ENCODE measurements around the gene KIF26B.
"Not testable (repeated sequence)": the region's sequence is repeated elsewhere in the genome, so short reads cannot be mapped to it uniquely, and the experiment has no call there.

The KIF26B gene

DNA sequence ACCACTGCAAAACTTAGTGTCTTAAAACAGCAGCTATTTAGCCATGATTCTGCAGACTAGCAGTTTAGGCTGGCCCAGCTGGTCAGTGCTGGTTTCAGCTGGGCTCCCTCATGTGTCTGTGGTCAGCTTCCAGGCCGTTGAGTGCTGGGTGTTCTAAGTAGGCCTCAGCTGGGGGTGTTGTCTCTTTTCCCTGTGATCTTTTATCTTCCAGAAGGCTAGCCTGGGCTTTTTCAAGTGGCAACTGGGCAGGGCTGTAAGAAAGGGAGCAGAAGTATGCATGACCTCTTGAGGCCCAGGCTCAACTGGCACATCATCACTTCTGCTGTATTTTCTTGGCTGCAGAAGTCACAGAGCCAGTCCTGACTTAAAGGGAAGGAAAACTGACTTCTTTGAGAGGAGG, 136.1 kb downstream of the KIF26B start:
- DNase-seq = no peak

- no peak for DNase-seq
Measured at GRCh38 chr1:245291351-245291750, 136.6 kb downstream of the KIF26B start.

GRCh38 chr1:245292141-245292540, 137.4 kb downstream of the KIF26B start:
- DNase-seq = no peak

- no peak for DNase-seq
Measured at GRCh38 chr1:245292553-245292952, 137.8 kb downstream of the KIF26B start.

DNA sequence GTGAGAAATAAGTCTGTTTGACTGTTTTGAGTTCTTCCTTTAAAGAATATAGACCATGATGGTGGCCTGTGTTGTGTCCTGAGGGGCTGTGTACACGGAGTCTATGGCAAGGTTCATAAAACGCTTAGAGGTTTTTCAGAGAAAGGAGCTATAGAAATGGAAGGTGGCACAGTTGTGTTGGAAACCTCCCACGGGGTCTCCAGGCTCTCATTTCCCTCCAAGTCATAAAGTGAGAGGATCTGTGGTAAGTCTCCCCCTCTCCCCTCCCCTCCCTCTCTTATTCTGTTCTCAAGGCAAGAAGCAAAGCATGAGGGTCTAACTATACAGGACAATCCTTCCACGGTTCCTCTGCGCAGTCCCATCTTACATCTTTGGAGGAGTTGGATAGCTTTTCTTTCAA, 139.2 kb downstream of the KIF26B start:
- no peak for DNase-seq

GRCh38 chr1:245298781-245299180, 144.0 kb downstream of the KIF26B start:
- DNase-seq = no peak

DNA sequence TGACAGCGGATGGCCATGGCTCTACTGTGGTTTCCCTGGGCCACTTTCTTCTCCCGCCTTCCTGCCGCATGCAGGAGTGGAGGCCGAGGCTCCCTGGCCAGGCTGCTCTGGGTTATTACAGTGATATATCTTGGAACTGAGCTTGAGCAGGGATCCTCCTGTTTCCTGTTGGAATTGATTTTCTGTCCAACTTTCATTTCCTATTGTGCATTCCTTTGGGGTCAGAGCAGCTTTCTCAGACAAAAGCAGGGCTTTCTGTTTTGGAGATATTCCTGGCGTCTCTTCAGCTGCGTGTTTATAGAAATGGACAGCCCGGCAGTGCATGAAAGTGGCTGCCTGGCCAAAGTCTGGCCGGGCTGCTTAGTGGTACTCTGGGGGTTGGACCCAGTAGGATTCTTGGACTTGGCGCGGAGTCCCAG, 146.4 kb downstream of the KIF26B start:
- DNase-seq = no peak

GRCh38 chr1:245301921-245302320, 147.1 kb downstream of the KIF26B start:
- DNase-seq = no peak

- DNase-seq = no peak
Measured at GRCh38 chr1:245304698-245305097, 149.9 kb downstream of the KIF26B start.

- DNase-seq = no peak
Measured at GRCh38 chr1:245306020-245306419, 151.2 kb downstream of the KIF26B start.

DNA sequence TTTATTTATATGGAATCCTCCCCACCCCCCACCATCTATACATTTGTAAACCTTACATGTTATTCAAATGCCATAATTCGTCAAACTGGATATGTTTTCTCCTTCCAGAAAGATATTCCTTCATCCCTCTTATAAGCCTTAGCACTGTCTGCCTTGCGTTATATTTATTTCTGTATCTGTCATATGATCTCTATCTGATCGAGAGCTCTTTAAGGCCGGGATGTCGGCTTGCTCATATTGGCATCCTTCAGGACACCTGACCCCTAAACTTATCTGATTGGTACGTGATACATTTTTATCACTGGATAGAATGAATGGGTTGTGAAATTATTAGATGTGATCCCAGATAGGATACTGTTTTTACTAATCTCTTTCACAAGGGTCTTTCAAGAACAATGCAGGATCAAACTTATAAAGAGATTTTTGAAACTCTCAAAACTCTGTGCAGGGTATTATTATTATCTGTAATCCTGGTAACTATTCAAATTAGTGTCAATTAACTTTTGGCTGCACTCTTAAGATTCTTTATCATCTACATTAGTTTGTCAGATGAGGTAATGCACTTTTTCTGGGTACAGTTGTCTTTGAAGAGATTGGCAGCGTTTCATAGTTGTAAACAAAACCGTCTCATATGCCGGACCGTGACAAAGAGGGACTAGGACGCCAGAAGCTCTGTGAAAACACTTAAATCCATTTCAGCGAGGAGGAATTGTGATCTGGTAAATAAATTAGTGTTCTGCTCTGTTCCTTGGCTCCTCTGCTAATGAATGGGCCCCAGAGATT, 152.0 kb downstream of the KIF26B start:
- no peak for DNase-seq

DNA sequence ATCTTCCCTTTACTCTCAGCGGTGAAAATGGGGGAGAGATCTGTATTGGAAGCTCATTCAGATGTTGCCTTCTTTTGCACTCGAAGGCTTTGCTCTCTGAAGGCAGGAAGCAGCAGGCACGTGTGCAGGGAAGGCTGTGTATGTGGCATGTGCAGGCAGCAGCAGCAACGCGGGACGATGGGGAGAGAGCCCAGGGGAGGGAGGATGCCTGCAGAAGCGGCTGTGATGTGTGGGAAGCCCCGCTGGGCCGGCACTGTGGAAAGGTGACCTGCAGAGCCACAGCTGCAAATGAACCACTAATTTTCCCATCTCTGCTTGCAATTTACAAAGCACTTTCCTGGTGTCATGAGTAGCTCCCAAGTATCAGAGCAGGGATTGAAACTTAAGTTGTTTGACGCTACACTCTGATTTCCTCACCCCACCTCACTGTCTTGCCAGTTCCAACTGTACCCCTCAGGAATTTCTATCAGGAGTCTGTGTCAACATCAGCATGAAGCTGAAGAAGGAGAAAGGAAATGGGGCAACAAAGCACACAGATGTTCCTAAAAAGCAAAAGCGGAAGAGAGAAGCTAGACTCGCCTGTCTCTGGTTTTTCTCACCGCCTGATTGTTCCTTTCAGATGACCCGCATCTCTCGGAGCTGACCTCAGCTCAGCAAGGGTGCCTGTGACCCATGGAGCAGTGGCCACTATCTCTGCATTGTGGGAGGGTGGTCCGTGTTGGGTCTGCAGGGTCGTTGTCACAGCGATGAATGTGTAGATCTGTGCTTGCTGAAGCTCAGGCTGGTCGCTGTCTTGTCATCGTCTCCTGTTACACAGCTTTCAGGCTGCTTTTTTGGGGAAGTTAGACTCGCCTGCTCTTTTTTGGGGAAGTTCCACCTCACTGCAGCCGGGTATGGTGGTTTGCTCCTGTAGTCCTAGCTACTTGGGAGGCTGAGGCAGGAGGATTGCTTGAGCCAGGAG, 156.1 kb downstream of the KIF26B start:
- DNase-seq = peak in 1 of 5 experiments; percentile 13

DNA sequence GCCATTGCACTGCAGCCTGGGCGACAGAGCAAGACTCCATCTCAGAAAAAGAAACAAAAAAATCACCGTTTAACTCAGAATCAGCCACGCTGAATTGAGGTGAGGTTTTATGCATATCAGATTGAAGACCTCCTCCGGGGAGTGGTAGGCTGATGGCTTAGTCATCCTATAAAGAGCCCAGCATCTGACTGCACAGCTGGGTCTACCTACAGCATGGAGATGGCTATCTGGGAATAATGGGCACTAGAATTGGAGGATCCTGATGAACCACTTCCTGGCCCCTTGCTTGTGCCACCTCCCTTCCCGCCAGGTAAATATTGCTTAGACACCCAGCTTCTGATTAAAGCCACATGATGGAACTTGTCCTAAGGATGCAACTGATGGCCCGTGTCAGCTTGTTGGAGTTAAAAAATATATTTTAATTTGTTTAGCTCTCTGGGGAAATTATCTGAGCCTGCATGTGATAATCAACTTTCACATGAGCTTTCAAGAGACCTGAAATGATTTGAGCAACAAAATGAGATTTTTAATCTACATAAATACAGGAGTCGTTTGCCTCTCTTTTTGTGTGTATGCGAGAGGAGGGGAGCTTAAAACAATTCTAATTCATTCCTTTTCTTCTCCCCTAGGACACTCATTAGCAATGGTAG, 157.2 kb downstream of the KIF26B start:
- no peak for DNase-seq

DNA sequence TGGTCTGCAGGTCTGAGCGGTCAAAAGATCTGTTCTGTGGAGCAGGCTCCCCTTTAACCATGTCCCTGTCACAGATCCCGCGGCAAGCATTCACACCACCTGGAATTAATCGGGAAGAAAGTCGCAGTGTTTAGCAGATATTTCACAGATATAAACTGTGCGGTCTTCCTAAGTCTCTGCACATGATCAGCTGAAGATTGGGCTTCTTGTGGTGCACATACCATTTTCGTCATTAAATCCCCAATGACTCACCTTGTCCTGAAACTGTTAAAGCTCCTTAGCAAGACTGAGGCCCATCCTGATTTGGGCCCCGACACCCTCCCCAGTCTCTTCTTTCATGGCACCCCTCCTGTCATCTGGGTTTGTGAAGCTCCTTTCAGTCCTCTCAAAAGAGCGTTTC, 158.8 kb downstream of the KIF26B start:
- DNase-seq = no peak

DNA sequence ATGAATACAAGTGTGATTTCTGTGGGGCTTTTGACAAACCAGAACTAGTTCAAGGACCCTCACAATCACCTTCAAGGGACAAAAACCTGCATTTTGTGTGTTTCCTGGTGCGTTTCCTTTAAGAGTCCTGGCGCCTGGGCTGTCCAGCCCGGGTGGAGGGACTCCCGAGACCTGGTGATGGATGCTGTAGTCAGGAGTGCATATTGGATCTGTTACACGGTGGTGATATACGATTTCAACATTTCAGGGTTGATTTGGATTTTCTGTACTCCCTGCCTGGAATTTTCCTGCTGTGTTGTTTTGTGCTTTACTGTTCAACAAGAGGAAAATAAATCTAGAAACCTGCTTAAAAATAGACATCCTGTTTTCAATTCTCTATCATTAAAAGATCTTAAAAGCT, 162.0 kb downstream of the KIF26B start:
- DNase-seq = no peak

GRCh38 chr1:245317217-245317616, 162.4 kb downstream of the KIF26B start:
- no peak for DNase-seq

DNA sequence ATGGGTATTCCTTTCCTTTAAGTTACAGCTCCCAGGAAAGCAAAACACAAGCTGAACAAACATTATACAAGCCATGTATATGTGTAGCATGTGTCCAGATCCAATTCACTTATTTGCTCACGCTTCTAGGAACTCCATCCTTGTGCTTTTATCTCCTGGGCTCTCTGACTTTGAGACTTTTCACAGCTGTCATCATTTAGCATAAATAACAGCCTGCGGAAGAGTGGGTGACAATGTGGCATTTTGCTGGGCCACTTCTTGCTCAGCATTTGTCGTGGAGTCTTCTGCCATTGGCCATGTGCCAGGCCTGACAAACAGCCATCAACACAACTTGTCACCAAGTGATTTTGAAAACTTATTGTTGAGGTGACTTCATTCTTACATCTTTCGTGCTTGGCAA, 164.3 kb downstream of the KIF26B start:
- DNase-seq = no peak

DNA sequence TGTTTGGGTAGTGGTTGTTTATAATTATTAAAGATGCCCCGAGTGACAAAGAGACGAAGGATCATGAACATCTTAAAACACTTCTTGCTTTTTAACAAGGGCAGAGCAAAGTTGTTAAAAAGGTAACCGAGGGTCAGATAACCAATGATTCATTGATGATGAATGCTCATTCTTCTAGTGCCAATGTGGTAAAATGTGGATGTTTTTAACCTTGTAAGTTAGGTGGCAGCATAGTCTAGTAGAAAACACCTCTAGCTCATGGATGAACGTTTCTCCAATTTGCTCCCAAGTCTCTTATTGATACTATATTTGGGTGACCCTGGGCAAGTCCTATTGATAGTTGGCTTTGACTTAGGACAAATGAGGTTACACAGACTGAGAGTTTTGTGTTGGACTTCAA, 167.9 kb downstream of the KIF26B start:
- DNase-seq = no peak

DNA sequence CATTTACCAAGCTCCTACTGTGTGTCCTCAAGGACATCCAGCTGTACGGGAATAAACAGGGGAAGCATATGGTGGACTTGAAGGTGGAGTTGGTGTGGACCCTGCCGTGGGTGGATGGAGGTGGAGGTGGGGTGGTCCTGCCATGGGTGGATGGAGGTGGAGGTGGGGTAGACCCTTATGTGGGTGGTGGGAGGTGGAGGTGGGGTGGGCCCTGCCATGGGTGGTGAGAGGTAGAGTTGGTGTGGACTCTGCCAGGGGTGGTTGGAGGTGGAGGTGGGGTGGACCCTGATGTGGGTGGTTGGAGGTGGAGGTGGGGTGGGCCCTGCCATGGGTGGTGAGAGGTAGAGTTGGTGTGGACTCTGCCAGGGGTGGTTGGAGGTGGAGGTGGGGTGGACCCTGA, 169.0 kb downstream of the KIF26B start:
- DNase-seq = not testable (repeated sequence)

GRCh38 chr1:245325922-245326795, 171.4 kb downstream of the KIF26B start:
- no peak for DNase-seq

DNA sequence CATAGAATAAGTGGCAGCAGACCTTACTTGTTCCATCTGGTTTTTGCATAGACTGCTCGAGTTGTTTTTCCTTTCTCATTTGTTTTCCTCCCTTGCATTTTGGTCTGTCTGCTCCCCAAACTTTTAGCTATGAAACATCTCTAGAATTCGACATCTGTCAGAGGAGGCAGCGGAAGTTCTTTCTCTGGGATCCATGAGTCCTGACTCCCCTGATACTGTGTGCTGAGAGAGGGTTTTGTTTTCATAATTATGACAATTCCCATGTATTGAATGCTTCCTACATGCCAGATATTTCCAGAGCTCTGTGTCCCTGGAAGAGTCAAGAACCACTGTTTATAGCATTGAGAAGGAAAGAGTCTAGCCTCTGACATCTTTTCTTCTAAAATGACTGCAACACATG, 172.6 kb downstream of the KIF26B start:
- no peak for DNase-seq

DNA sequence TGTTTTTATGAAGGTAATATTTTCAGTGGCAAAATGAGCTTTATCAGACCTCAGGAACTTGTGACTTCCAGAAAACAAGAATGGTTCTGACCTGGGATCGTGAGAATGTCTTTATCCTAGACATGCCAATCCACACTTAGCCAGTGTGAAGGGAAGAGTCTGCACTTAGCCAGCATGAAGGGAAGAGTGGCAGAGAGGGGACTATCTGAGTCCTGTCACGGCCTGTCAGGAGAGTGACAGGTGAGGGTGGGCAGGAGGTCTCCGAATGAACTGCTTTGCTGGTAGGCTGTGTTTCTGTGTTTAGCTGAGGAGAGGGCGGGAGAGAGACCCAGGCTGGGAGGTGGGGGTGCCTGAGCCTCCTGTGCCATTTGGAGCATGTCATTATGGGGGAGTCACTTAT, 173.1 kb downstream of the KIF26B start:
- no peak for DNase-seq

Measured in T-helper 2 cell (primary cell).